Stimulated activated CD4-positive, alpha-beta T cell treated with anti-CD3 and anti-CD28 coated beads, Interleukin-2, amount 100 ng/mL, for 24 hours (primary cell): ENCODE results near the gene CHST2.

Experiments used
- DNase-seq, 2 donors: peaks; one replicate each; pipeline ENCODE4 v3.0.0-alpha.2; 2020

Gene CHST2

DNA sequence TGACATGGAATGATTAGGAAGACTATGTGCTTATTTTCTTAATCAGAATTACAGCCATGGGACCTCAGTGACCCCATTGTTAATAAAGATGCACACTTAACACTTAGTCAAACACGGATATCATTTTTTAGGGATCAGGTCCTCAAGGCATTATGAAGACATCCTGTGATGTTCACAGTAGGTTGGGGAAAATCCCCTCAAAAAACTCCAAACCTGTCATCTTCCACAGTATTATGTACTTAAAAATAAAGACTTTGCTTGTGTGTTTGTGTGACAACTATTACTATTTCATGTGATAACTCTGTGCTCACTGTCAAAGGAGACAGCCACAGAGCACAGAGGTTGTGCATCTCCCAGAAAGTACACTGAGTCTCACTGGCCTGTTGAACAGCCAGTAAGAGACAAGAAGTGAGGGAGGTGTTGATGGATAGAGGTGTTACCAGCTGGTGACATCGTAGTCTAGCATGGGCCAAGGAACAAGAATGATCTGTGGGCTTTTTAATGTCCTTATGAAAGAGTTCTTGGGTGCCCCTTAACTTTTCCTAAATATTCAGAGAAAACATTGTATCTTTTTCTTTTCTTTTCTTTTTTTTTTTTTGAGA lies 18.0 kb downstream of the CHST2 start:
- no peak for DNase-seq

DNA sequence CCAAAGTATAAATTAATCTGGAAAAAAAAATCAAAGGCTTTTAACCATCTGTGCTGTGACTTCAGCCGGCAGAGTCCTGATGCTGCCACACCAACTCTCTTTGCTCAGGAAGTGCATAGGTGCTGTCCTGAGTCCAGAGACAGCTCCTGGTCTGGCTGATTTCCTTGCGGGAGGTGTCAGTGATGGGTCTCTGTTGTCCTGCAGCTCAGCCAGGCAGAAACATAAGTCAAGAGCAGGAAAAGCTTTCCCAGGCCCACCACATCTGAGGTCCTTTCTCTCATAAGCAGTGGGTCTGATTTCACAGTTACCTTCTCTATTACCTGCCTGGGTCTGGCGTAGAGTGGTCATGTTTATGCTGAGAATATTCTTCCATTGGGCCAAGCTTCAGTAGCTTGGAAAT lies 19.4 kb downstream of the CHST2 start:
- DNase-seq = no peak

DNA sequence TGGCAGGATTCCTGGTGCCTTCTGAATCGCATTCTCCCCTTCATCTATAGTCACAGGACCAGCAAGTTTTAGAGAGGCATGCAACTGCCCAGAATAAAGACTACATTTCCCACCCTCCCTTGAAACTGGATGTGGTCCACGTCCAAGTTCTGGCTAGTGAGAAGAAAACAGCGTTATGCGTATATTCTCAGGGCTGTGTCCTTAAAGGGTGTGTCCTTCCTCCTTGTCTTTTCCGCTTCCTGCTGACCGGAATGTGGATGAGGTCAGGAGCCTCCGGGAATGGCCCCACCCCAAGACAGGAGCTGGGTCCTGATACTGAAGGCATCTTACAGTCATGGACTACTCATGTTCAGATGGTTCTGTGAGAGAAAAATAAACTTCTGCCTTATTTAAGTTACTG lies 20.2 kb downstream of the CHST2 start:
- no peak for DNase-seq

DNA sequence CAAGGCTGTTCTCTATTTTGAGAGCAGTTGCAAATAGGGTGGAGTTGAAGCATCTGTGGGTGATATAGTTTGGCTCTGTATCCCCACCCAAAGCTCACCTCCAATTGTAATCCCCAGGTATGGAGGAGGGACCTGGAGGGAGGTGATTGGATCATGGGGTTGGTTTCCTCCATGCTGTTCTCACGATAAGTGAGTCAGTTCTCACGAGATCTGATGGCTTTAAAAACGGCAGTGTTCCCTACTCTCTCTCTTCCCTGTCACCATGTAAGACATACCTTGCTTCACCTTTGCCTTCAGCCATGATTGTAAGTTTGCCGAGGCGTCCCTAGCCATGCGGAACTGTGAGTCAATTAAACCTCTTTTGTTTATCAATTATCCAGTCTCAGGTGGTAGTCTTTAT lies 21.0 kb downstream of the CHST2 start:
- DNase-seq = no peak

DNA sequence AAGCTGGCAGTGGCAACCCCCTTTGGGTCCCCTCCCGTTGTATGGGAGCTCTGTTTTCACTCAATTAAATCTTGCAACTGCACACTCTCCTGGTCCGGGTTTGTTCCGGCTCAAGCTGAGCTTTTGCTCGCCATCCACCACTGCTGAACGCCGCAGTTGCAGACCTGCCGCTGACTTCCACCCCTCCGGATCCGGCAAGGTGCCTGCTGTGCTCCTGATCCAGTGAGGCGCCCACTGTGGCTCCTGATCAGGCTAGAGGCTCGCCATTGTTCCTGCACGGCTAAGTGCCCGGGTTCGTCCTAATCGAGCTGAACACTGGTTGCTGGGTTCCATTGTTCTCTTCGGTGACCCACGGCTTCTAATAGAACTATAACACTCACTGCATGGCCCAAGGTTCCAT lies 22.8 kb downstream of the CHST2 start:
- DNase-seq = no peak

DNA sequence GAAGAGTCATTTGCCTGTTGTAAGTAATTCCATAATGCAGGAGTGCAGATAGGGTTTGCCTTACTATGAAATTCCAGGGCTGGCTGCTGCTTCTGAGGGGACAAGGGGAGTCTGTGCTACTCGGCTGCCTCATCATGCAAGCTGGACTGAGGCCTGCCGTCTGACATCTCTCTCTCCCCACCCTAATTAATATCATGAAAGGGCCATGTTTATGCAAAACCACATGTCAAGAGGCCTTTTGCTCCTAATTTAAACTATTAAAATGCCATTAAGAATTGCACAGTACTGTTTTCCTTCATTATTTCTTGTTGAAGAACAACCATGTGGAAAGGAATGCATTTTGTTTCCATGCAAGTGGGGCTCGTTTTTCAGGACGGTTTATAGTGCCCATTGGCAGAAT lies 26.3 kb downstream of the CHST2 start:
- no peak for DNase-seq

DNA sequence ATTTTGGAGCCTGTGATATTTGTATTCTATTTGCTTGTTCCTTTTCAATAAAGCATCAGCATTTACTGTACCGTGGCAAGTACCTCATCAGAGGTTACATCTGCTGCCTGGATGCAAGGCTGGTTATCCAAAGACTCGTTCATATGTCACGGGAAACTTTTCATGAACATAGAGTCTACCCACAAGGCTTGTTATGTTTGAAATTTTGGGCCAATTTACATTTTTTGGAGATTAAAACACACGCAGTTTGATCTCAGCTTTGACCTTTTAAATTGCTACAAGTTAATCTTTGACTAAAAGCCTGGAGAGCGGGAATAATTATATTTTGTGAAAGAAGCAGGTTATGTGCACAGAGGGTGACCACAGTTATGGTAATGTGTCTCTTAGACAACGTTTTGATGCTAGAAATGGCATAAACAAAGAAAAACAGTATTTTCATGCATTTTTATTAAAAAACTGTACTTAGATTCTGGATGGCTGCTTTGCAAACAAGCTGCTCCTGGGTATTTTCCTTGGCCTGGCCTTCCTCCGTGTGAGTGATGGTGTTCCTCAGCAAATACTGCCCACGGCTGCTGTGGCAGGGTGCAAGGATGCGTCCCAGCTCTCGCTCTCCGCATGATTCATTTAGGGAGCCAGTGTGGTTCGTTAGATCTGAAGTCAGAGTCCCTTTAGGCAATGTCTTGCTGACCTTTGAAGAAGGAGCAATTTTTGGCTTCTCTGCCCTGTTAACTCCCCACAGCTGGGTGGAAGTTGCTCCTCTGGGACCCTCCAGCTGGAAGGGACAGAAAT lies 27.1 kb downstream of the CHST2 start:
- DNase-seq = no peak

DNA sequence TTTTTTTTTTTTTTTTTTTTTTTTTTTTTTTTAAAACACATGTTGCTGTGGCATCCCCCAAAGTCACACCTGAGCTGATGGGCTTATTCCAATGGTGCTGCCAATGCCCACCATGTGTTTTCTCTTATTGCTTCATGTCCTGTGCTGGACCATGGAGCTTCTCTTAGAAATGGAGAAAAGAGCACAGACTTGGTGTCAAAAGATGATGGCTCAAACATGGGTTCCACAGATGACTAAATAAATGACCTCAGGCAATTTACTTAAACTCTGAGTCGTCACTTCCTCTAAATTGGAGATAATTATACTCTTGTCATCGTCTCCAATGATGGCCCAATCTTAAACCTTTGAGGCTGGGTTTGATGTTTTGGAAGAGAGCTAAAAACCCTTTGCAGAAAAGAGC lies 28.1 kb downstream of the CHST2 start:
- no peak for DNase-seq

DNA sequence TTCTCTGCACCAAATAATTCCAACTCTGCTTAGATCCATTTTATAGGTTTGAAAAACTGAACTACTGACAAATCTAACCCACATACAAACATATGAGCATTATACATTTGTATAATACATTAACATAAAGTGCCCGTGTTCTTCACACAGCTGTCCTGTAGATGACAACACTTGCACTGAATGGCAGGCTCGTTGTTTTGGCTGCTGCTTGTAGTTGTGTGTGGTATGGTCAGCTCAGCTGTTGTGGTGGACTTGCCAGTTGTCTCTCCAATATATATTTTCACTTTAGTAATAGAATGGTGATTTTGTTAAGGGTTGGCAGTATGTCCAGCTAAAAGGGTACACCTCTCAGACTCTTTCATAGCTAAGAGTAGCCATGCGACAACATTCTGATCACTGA lies 30.5 kb downstream of the CHST2 start:
- no peak for DNase-seq

DNA sequence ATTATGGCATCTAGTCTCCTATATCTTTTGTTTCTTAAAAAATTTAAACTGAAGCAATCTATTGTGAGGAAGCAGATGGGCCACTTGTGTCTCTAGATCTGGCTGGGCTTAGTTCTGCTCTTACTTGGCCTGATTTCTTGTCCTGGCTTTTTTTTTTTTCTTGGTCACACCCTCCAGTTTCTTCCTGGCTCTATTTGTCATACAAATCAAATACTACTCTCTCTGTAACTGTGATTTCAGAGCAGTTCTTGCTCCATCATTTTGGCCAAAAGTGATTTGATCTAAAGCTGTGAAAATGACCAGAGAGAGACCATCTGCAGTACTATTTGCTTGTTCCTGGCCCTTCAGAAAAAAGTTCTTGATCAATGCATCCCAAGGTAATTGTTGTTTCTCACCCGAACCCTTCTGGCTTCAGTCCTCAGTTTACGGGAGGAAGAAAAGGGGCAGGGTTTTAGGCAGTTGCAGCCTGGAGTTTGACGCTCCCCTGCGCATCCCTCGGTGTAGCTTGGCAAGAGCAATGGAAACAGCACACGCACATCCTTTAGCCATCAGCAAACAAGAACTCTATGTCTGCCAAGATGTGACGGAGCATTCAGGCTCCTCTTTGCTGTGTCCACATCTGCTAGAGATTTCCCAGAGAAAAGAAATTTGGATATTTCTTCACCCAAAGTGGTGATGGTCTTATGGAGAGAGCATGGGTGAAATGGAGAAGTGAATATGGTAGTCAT lies 31.6 kb downstream of the CHST2 start:
- no peak for DNase-seq

DNA sequence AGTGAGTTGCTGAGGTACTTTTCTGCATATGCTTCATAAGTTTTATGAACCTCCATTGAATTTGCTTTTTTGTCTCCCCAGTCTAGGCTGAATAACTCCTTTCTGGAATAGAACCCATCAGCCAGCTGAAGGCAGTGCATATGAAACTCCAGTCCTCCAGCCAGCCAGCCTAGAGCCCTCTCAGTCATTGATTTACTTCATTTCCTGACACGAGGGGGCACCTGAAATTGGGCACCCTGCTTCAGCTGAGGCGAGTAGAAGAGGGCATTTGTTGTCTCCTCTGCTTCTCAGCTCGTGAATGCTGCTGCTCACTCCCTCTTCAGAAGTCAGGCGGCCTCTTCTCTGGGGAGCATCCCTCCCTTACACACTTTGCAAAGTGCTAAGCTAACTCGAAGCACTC lies 32.5 kb downstream of the CHST2 start:
- no peak for DNase-seq

DNA sequence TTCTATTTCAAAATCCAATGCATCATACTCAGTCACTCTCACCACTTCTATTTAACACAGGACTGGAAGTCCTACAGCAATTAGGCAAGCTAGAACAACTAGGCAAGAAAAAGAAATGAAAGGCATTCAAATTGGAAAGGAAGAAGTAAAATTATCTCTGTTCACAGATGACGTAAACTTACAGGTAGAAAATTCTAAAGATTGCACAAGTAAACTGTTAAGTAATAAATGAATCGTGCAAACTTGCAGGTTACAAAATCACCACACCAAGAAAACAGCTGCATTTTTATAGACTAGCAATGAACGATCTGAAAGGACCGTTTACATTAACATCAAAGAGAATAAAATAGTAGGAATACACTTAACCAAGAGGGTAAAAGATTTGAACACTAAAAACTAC lies 36.2 kb downstream of the CHST2 start:
- no peak for DNase-seq

DNA sequence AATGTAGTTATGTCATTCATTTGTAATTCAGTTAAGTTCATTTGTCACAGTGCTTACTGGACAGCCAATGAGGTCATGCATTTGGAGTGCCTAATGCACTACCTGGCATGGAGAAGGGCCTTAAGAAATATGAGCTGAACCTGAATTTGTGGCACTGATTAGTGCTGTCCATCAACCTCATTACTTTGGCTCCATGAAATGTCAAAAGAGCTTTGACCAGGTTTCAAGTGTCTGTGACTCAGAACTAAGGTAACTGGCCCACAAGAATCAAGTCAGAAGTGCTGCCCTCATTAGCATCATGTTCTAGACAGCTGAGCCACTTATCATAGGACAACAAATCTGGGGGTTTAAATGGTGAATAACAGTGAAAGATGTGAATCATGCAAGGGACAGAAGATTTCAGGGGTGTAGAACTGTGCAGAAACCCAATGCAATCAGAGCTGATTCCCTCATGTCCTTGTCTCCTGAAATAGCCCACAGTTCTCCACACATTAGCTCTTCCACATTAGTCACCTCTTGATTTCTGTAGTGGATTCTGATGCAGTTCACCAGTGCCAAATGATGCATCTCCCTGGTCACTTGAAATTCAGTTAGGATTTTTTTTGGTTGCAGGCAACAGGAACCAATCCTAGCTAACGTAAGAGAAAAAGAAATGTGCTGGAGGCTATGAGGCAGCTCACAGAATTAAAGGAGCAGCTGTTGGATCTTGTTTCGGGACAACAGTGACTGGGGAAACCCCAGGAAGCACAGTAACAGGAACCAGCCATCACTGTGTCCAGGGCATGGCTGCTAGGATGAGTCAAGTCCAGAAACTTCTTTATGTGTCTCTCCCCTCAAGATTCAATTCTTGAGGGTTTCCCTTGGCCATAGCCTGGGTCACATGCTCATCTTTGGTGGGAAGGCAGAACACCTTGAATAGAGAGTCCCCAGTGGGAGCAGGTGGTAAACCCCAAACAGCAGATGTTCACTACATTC lies 38.7 kb downstream of the CHST2 start:
- no peak for DNase-seq

DNA sequence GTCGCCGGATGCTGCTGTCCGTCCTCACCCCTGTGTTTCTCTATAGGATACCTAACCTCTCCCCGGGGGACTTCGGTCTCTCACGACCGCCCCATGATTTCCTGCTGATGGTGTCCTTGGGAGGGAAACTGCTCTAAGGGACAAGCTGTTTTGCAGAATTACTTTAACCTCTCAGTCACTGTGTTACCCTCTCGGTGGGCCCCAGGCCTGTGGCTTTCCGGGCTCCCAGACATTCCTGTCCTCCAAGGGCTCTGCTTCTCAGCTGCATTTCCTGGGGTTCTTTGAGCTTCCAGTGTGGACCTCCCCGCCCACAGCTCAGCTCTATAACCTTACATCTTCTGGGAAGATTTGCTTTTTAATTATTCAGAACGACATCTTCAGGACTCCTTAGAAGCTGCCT lies 40.9 kb downstream of the CHST2 start:
- DNase-seq = no peak

DNA sequence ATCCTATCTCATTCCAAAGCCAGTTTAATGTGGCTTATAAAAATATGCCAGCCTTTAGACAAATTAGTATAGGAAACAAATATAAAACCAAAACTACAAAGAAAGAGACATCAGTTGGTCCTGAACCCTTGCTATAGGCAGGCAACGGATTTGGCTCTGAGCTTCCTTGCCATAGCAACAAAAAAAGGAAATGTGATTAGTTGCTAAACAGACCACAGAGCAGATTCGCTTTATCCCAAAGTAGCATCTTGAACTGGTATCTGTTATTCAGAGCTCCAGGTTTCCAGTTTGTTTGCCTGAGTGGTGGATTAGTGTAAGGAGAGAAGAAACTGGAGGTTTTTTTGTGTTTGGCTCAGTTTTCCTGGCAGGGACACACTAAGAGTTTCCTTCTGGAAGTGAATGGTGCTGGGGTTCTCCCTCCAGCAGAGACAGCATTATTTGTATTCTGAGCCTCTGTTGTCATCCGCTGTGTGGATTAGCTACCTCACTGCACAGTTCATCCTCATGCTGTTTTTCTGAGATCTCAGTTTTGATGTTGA lies 44.1 kb downstream of the CHST2 start:
- DNase-seq = no peak

DNA sequence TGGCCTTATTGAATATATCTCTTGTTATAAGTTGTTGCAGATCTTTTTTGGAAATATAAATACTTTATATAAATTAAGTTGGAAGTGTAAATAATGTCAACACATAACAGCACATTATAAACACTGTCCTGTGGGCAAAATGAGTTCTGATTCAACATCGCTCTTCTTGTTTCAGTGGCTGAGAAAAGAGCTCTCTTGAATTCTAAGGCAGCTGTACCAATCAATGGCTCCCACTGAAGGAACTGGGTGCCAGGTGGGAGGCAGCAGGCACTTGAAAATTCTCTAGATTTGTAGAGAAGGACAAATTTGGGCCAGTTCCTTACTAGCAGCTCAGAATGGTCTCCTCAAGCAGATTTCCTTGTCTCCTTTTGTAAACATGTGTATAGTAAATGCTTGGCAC lies 45.6 kb downstream of the CHST2 start:
- DNase-seq = no peak

DNA sequence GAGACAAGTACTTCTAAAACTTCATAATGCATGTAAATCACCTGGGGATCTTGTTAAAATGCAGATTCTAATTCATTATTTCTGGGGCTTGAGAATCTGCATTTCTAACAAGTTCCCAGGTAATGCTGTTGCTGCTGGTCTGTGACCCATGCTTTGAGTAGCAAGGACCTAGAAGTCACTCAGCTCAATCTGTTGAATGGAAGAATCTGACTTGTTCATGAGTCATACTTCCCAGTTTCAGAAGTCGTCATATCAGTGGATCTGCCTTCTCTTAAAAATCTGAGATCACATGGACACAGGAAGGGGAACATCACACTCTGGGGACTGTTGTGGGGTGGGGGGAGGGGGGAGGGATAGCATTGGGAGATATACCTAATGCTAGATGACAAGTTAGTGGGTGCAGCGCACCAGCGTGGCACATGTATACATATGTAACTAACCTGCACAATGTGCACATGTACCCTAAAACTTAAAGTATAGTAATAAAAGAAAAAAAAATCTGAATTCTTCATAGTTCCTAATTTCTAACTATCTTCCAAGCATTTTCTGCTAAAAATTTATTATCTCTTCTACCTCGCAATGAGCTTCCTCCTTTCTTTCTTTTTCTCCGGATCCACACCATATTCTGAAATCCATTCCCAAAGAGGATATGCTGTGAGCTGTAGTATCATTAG lies 46.2 kb downstream of the CHST2 start:
- peak in 1 of 2 donors; percentile 18 for DNase-seq

DNA sequence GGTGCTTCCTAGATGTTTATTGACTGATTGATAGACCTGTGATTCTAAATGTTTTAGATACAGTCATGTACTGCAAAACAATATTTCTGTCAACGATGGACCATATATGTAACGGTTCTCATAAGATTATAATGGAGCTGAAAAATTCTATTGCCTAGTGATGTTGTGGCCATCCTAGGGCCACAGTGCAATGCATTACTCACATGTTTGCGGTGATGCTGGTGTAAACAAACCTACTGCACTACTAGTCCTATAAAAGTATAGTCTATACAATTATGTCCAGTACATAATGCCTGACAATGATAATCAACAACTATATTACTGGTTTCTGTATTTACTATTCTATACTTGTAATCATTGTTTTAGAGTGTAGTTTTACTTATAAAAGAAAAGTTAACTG lies 46.8 kb downstream of the CHST2 start:
- no peak for DNase-seq

DNA sequence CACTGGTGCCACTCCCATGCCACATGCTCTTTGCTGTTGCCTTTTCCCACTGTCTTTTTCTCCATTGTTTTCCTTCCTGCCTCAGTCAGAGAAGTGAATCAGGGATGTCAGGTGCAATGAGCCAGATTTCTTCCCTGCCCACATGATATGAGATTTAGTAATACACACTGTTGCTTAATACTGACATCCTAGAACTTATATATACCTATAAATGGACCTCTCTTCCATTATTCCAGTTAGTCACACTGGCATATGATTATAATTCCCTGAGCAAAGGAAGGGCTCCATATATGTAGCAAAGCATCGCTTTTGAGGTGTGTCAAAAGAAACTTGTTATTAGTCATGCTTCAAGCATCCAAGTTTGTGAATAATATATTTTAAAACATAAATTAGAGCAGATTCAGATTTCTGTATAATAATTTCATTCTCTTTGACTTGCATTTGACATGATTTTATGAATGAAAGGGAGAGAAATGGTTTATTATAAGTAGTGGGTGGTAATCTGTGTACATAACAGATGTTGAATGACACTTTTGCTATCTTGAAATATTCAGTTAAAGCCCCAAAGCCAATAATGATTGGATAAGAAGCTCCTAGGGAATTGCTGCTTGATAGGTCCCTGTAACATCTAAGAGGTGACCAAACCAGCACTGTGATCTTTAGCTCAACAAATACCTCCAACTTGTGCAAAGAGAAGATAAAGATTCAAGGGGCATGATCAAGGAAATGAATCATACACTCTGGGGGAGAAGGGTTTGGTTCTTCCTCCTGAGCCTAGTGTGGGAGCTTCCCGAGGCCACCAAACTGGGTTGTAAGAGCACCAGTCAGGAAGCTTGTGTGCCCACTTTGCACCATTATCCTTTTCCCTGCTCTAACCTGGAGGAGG lies 48.6 kb downstream of the CHST2 start:
- DNase-seq = no peak

DNA sequence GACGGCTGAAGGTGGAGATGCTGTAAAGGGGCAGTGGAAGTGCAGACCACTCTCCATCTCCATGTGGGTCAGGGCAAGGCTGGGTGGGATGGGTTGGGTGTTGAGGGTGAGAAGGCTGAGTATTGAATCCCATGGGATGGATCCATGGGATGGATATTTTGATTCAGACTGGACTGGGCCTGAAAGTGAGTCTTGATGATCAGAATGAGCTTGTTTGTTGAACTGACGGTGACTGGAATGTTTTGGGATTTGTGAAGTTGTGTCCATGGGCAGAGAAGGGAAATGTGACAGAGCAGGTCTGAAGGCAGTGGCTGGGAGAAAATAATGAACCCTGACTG lies 49.3 kb downstream of the CHST2 start:
- DNase-seq = no peak

DNA sequence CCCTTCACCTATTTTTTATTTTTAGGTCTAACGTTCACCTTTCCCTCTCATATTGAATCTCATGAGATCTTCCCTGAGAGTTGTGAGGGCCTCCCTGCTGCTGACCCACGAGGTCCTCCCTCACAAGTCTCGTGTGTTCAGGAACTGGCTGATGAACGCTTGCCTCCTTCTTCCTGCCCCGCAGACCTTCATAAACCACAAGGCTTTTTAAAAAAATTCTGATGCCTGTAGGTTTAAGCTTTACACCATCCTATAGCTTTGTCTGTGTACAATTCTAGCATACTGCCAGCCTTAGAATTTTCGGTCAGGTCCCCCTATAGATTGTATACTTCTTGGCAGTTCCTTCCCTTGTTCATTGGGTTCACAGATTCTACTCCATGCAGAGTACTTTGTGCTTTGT lies 50.5 kb downstream of the CHST2 start:
- no peak for DNase-seq
